HEK293T (cell line): ENCODE data around the gene CSHL1.
"Not testable (repeated sequence)": the region's sequence is repeated elsewhere in the genome, so short reads cannot be mapped to it uniquely, and the experiment has no call there.

Source experiments
- ARNT ChIP-seq: fragments of 450-650 bp; IDR thresholded peaks from 2 replicates; pipeline ENCODE4 v1.6.1; 2017; ENCODE audit warnings: mild to moderate bottlenecking
- BHLHE40 ChIP-seq: fragments of 450-650 bp; IDR thresholded peaks from 2 replicates; pipeline ENCODE4 v1.6.1; 2016; ENCODE audit warnings: mild to moderate bottlenecking, moderate library complexity, borderline replicate concordance
- CTBP1 ChIP-seq: fragments of 450-650 bp; IDR thresholded peaks from 2 replicates; pipeline ENCODE4 v1.6.1; 2016; ENCODE audit warnings: borderline replicate concordance
- ELF4 ChIP-seq: fragments of 450-650 bp; IDR thresholded peaks from 2 replicates; pipeline ENCODE4 v1.6.1; 2017; ENCODE audit warnings: antibody characterized with exemption
- FOXA1 ChIP-seq: fragments of 450-650 bp; IDR thresholded peaks from 2 replicates; pipeline ENCODE4 v1.6.1; 2016; ENCODE audit warnings: mild to moderate bottlenecking
- FOXK2 ChIP-seq: fragments of 450-650 bp; IDR thresholded peaks from 2 replicates; pipeline ENCODE4 v1.6.1; 2016; ENCODE audit warnings: mild to moderate bottlenecking
- HDGF ChIP-seq: fragments of 450-650 bp; IDR thresholded peaks from 2 replicates; pipeline ENCODE4 v1.6.1; 2017; ENCODE audit warnings: antibody characterized with exemption, borderline replicate concordance
- LEF1 ChIP-seq: fragments of 450-650 bp; IDR thresholded peaks from 2 replicates; pipeline ENCODE4 v1.6.1; 2017; ENCODE audit warnings: mild to moderate bottlenecking, borderline replicate concordance
- NFRKB ChIP-seq: fragments of 450-650 bp; IDR thresholded peaks from 2 replicates; pipeline ENCODE4 v1.6.1; 2016; ENCODE audit warnings: mild to moderate bottlenecking, moderate library complexity
- PKNOX1 ChIP-seq: fragments of 450-650 bp; IDR thresholded peaks from 2 replicates; pipeline ENCODE4 v1.6.1; 2016
- SP1 ChIP-seq: fragments of 450-650 bp; IDR thresholded peaks from 2 replicates; pipeline ENCODE4 v1.6.1; 2017
- SUZ12 ChIP-seq: fragments of 450-650 bp; IDR thresholded peaks from 2 replicates; pipeline ENCODE4 v1.6.1; 2016; ENCODE audit warnings: mild to moderate bottlenecking

- not testable (repeated sequence) for TF ChIP-seq FOXA1, NFRKB, SP1, ARNT, BHLHE40, SUZ12, CTBP1, PKNOX1, HDGF, ELF4, FOXK2, LEF1
These were observed 7.3 kb downstream of the CSHL1 start for GRCh38 chr17:63903787-63904201.
